GM12892 (cell line): ENCODE results near the gene ASB6.

Experiments
- POLR2A ChIP-seq: IDR thresholded peaks from 2 replicates; pipeline ENCODE4 v1.6.1; 2011; ENCODE audit warnings: low read depth, low read length, control low read depth
- POLR2AphosphoS5 ChIP-seq: IDR thresholded peaks from 2 replicates; pipeline ENCODE4 v1.6.1; 2011; ENCODE audit warnings: low read depth, low read length, control low read depth
- TAF1 ChIP-seq: IDR thresholded peaks from 2 replicates; pipeline ENCODE4 v1.6.1; 2011; ENCODE audit warnings: low read depth, mild to moderate bottlenecking, control low read depth, low read length, borderline replicate concordance

GRCh38 chr9:129688285-129689043 is 46.5 kb upstream of the ASB6 start:
- TF ChIP-seq TAF1 (no peak), POLR2A (no peak), POLR2AphosphoS5 (no peak)
